Cerebellar cortex (tissue), 1 donor: ENCODE data around the gene BEGAIN.

Experiments used
- DNase-seq: peaks from one replicate; pipeline ENCODE4 v3.0.0-alpha.2; 2015; ENCODE audit warnings: low spot score

The BEGAIN gene

GRCh38 chr14:100536721-100537445, 50.3 kb downstream of the BEGAIN start:
- peak; percentile 69 for DNase-seq

GRCh38 chr14:100536121-100536510, 51.1 kb downstream of the BEGAIN start:
- DNase-seq: no peak

GRCh38 chr14:100535287-100536120, 51.7 kb downstream of the BEGAIN start:
- no peak for DNase-seq

- no peak for DNase-seq
Measured at GRCh38 chr14:100534528-100535286, 52.5 kb downstream of the BEGAIN start.

GRCh38 chr14:100533656-100534485, 53.3 kb downstream of the BEGAIN start:
- DNase-seq: no peak

- no peak for DNase-seq
Measured at GRCh38 chr14:100532906-100533655, 54.1 kb downstream of the BEGAIN start.

GRCh38 chr14:100532154-100532861, 54.9 kb downstream of the BEGAIN start:
- DNase-seq: no peak

- no peak for DNase-seq
Measured at GRCh38 chr14:100531152-100532121, 55.8 kb downstream of the BEGAIN start.

- DNase-seq: no peak
Measured at GRCh38 chr14:100530270-100531072, 56.7 kb downstream of the BEGAIN start.

GRCh38 chr14:100529561-100530031, 57.6 kb downstream of the BEGAIN start:
- DNase-seq: no peak

- DNase-seq: no peak
Measured at GRCh38 chr14:100528962-100529560, 58.2 kb downstream of the BEGAIN start.

- DNase-seq: no peak
Measured at GRCh38 chr14:100526632-100527031, 60.6 kb downstream of the BEGAIN start.

- DNase-seq: no peak
Measured at GRCh38 chr14:100526057-100526456, 61.2 kb downstream of the BEGAIN start.

- DNase-seq: peak; percentile 64
Measured at GRCh38 chr14:100525615-100526014, 61.6 kb downstream of the BEGAIN start.

GRCh38 chr14:100524933-100525243, 62.3 kb downstream of the BEGAIN start:
- peak; percentile 51 for DNase-seq

- DNase-seq: no peak
Measured at GRCh38 chr14:100524233-100524932, 62.8 kb downstream of the BEGAIN start.

GRCh38 chr14:100523843-100524169, 63.4 kb downstream of the BEGAIN start:
- DNase-seq: no peak
